Body of pancreas (tissue), 4 donors: Measurements from ENCODE around the gene RNF17.

ENCODE experiments used
- CTCF ChIP-seq, 7 experiments: fragments of 450-650 bp in 4 of 7; fragments of 200-600 bp in 3 of 7; sonication (generic) in 3 of 7; IDR thresholded peaks; one replicate each; pipeline ENCODE4 v1.5.1; 2016 to 2019; ENCODE audit warnings: antibody characterized with exemption in 7 of 7
- POLR2A ChIP-seq, 3 donors: fragments of 450-650 bp; IDR thresholded peaks; one replicate each; pipeline ENCODE4 v1.6.1; 2016; ENCODE audit warnings: antibody characterized with exemption in 3 of 3, mild to moderate bottlenecking in 2 of 3

- TF ChIP-seq CTCF (IDR thresholded peaks at IDR 0.05) (no peak), POLR2A (IDR thresholded peaks at IDR 0.05) (no peak)
These were observed 129.9 kb downstream of the RNF17 start for GRCh38 chr13:24893863-24894262.
